Measurements from ENCODE around the gene CA12. TPM values are rescaled to one million over a fixed set of nuclear protein-coding genes. Genes with fewer than 3 reads are reported as not detected.

Gene CA12
- total RNA-seq, 6 donors from 2014 or later: 2.2 to 14.6 (median 6.4) TPM

DNA sequence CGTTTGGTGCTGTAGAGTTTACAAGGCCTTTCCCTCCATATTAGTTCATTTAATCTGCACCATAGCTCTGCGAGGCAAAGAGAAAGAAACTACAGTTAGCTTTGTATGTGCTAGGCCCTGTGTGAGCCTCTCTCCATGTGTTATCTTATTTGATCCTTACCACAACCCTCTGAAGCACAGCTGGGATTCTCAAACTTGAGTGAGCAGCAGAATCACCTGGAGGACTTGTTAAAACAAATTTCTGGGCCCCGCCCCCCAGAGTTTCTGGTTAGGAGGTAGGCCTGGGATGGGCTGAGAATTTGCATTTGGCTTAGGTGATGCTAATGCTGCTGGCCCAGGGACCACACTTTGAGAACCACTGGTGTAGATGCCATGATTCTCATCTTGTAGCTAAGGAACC, 12.3 kb downstream of the CA12 start:
- Histone ChIP-seq H3K27ac (peak overlapping the region in 1 of 4 donors; percentile 38), H3K36me3 (no peaks in the 10 kb centered on the region), H3K4me3 (no peak overlapping the region), H3K27me3 (no peaks in the 10 kb centered on the region), H3K9me3 (no peaks in the 10 kb centered on the region), H3K4me1 (peaks cover 2 to 23% (median 11%) of the 10 kb centered on the region in 4 donors)
- TF ChIP-seq POLR2A (IDR thresholded peaks at IDR 0.05) (no peak), EP300 (IDR thresholded peaks at IDR 0.05) (no peak), POLR2AphosphoS5 (IDR thresholded peaks at IDR 0.05) (no peak), CTCF (IDR thresholded peaks at IDR 0.05) (no peak)
- DNase-seq (no peak), ATAC-seq (ENCODE audit: low FRiP score in 2 of 2) (no peak)
- 77 to 83% methylated on average over 3 of the region's 3 CpGs for WGBS, 2 donors

- H3K27me3 ChIP-seq: no peaks in the 10 kb centered on the region
- TF ChIP-seq POLR2AphosphoS5 (IDR thresholded peaks at IDR 0.05) (no peak), CTCF (IDR thresholded peaks at IDR 0.05) (no peak), EP300 (IDR thresholded peaks at IDR 0.05) (no peak), POLR2A (IDR thresholded peaks at IDR 0.05) (no peak)
- H3K9me3 ChIP-seq: no peaks in the 10 kb centered on the region
- peak overlapping the region in 2 of 4 donors; percentile 38 to 46 for H3K27ac ChIP-seq
- peaks cover 0 to 23% (median 6%) of the 10 kb centered on the region in 4 donors for H3K4me1 ChIP-seq
- no peaks in the 10 kb centered on the region for H3K36me3 ChIP-seq
- no peak overlapping the region for H3K4me3 ChIP-seq
- 88% methylated on average over 1 to 6 of the region's 7 CpGs for WGBS, 2 donors
- ATAC-seq (ENCODE audit: low FRiP score in 2 of 2) (no peak), DNase-seq (no peak)
Measured at GRCh38 chr15:63368503-63368902, 13.1 kb downstream of the CA12 start.

DNA sequence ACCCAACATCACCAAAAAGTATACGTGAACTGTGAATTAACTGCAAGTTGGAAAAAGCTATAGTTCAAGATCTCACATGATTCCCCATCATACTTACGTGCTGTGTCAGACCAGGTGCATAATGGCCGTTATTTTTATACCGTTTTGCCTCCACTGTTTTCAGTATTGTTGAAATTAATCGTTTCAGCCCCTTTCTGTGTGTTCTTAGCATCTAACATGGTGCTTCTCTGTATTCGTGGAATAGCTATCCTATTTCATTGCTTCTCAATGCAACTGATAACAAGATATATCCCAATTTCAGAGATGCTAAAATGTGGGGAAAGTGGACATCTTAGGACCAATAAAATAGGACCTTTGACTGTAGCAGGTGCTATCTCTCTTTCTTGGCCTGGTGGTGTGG, 13.7 kb downstream of the CA12 start:
- Histone ChIP-seq H3K27me3 (no peaks in the 10 kb centered on the region), H3K4me3 (no peak overlapping the region), H3K9me3 (no peaks in the 10 kb centered on the region), H3K4me1 (peaks cover 0 to 23% (median 6%) of the 10 kb centered on the region in 4 donors), H3K27ac (peak overlapping the region in 2 of 4 donors; percentile 38 to 46), H3K36me3 (no peaks in the 10 kb centered on the region)
- ATAC-seq (ENCODE audit: low FRiP score in 2 of 2): no peak
- DNase-seq: no peak
- 68 to 84% methylated on average over 6 of the region's 6 CpGs for WGBS, 2 donors
- no peak for TF ChIP-seq EP300 (IDR thresholded peaks at IDR 0.05)
- TF ChIP-seq POLR2AphosphoS5 (IDR thresholded peaks at IDR 0.05): no peak
- no peak for TF ChIP-seq CTCF (IDR thresholded peaks at IDR 0.05)
- TF ChIP-seq POLR2A (IDR thresholded peaks at IDR 0.05): no peak

DNA sequence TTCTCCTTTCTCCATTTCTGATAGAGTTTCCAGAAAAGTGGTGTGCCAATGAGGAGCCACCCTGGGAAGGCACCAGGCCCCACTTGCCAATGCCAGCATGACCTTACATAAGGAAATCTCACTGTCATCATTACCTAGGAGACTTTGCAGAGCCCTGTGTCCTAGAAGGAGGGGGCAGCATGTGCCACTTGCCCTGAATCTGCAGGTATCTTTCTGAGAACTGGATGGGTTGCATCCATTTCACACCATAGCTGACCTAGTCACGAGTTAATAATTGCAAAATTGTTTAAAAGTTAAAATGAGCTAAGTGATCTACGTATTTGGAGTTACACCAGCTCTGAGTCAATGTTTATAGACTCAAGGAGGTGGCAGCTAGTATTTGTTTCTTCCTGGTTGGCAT, 14.3 kb downstream of the CA12 start:
- no peaks in the 10 kb centered on the region for H3K36me3 ChIP-seq
- peaks cover 0 to 20% (median 4%) of the 10 kb centered on the region in 4 donors for H3K4me1 ChIP-seq
- peak overlapping the region in 2 of 4 donors; percentile 38 to 46 for H3K27ac ChIP-seq
- H3K9me3 ChIP-seq: no peaks in the 10 kb centered on the region
- H3K4me3 ChIP-seq: no peak overlapping the region
- 70 to 73% methylated on average over 2 of the region's 2 CpGs for WGBS, 2 donors
- DNase-seq (no peak), ATAC-seq (ENCODE audit: low FRiP score in 2 of 2) (no peak)
- no peaks in the 10 kb centered on the region for H3K27me3 ChIP-seq
- TF ChIP-seq CTCF (IDR thresholded peaks at IDR 0.05) (no peak), EP300 (IDR thresholded peaks at IDR 0.05) (peak in 1 of 4 donors; percentile 78)

DNA sequence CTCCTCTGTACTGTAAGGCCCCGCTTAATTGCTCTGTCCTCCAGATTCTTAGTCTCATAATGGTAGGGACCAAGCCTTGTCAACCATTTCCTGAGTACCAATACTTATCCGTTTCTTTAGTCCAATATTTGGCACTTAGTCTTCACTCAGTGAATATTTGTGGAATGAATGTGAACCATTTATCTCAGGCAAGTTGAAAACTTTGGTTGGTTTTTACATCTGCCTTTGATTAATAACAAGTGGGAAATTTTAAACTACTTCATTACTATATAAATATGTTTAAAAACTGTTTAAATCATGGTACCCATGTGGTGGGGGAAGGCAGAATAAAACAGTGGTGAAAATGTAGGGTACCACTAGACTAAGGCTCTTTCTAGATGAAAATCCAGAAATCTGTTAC, 15.2 kb downstream of the CA12 start:
- Histone ChIP-seq H3K27ac (peak overlapping the region in 1 of 4 donors; percentile 38), H3K4me1 (peaks cover 0 to 18% (median 2%) of the 10 kb centered on the region in 4 donors), H3K27me3 (no peaks in the 10 kb centered on the region), H3K4me3 (no peak overlapping the region), H3K9me3 (no peaks in the 10 kb centered on the region), H3K36me3 (no peaks in the 10 kb centered on the region)
- 72 to 84% methylated on average over 2 of the region's 2 CpGs for WGBS, 2 donors
- no peak for TF ChIP-seq EP300 (IDR thresholded peaks at IDR 0.05)
- TF ChIP-seq POLR2AphosphoS5 (IDR thresholded peaks at IDR 0.05): no peak
- no peak for TF ChIP-seq CTCF (IDR thresholded peaks at IDR 0.05)
- TF ChIP-seq POLR2A (IDR thresholded peaks at IDR 0.05): no peak
- ATAC-seq (ENCODE audit: low FRiP score in 2 of 2) (no peak), DNase-seq (no peak)

Data from upper lobe of left lung (tissue), 6 donors.